HepG2 (cell line): ENCODE data around the gene FAM110D. TPM values are rescaled to one million over a fixed set of nuclear protein-coding genes. Genes with fewer than 3 reads are reported as not detected.

Experiments
- ATF2 ChIP-seq: sonication (generic); formaldehyde crosslinking; IDR thresholded peaks from 2 replicates; pipeline ENCODE4 v1.4.0; 2020; ENCODE audit warnings: missing genetic modification reagents
- CERS6 ChIP-seq: sonication (generic); formaldehyde crosslinking; IDR thresholded peaks from 2 replicates; pipeline ENCODE4 v1.5.0; 2020; ENCODE audit warnings: missing genetic modification reagents
- CREM ChIP-seq, 2 experiments: sonication (generic) in 1 of 2; formaldehyde crosslinking in 1 of 2; IDR thresholded peaks; 2 replicates each; pipeline versions ENCODE4 v1.4.0 to v1.6.1; 2016 to 2020; ENCODE audit warnings: antibody characterized with exemption in 1 of 2, mild to moderate bottlenecking in 1 of 2, missing genetic modification reagents in 1 of 2
- DNMT1 ChIP-seq: sonication (generic); formaldehyde crosslinking; IDR thresholded peaks from 2 replicates; pipeline ENCODE4 v1.5.1; 2020; ENCODE audit warnings: mild to moderate bottlenecking, missing genetic modification reagents
- FOXO1 ChIP-seq: sonication (generic); formaldehyde crosslinking; IDR thresholded peaks from 2 replicates; pipeline ENCODE4 v1.4.0; 2020; ENCODE audit warnings: missing genetic modification reagents
- KAT2B ChIP-seq: fragments of 150-350 bp; IDR thresholded peaks from 2 replicates; pipeline ENCODE4 v1.6.1; 2014; ENCODE audit warnings: low read depth, low read length, borderline replicate concordance
- SNAPC4 ChIP-seq: sonication (generic); formaldehyde crosslinking; IDR thresholded peaks from 2 replicates; pipeline ENCODE4 v1.4.0; 2020; ENCODE audit warnings: mild to moderate bottlenecking, missing genetic modification reagents
- SRF ChIP-seq: IDR thresholded peaks from 2 replicates; pipeline ENCODE4 v1.6.1; 2011; ENCODE audit warnings: mild to moderate bottlenecking, low read depth, low read length, moderate library complexity
- TFDP2 ChIP-seq: sonication (generic); formaldehyde crosslinking; IDR thresholded peaks from 2 replicates; pipeline ENCODE4 v1.4.0; 2020; ENCODE audit warnings: missing genetic modification reagents
- ZBTB4 ChIP-seq: sonication (generic); formaldehyde crosslinking; IDR thresholded peaks from 2 replicates; pipeline ENCODE4 v1.4.0; 2020; ENCODE audit warnings: missing genetic modification reagents, mild to moderate bottlenecking, borderline replicate concordance
- ZNF800 ChIP-seq: sonication (generic); formaldehyde crosslinking; IDR thresholded peaks from 2 replicates; pipeline ENCODE4 v1.4.0; 2020; ENCODE audit warnings: missing genetic modification reagents
- polyA plus RNA-seq, 8 experiments: library from polyadenylated mRNA; depleted of rRNA in 3 of 8; stranded (reverse) in 7 of 8; unstranded in 1 of 8; fragments of >200 nt; fragmentation: Illumina TruSeq in 4 of 8; extraction: Trizol in 4 of 8; gene quantifications; 2 replicates each; pipeline versions ENCODE4 v1.2.1 to v1.2.3, GENCODE V29; 2011 to 2016; ENCODE audit warnings: low read depth in 4 of 8, missing spikeins in 1 of 8, mixed read lengths in 1 of 8; ENCODE audit not compliant: insufficient read depth in 1 of 8
- total RNA-seq, 5 experiments: library from RNA; depleted of rRNA; stranded (reverse); fragments of >200 nt; fragmentation: Illumina TruSeq; extraction: Trizol; gene quantifications; 2 replicates each; pipeline ENCODE4 v1.2.3, GENCODE V29; 2016; ENCODE audit warnings: low read depth in 1 of 5

Gene FAM110D
- total and polyA plus RNA-seq, 2 of the 13 experiments (the other 11 are each of a cell fraction or from before 2014, with no cell fraction given), result not detected

GRCh38 chr1:26169669-26170471, 11.0 kb downstream of the FAM110D start, which contains the start of gene ZNF593 (continued):
- TF ChIP-seq CERS6, result no peak
- TF ChIP-seq ZBTB4 (CRISPR knock-in tag), result no peak
- no peak for TF ChIP-seq KAT2B
- peak; percentile 10; the same call in 1 of the 2 replicates for TF ChIP-seq FOXO1 (CRISPR knock-in tag)
- TF ChIP-seq ATF2, result peak; percentile 99
- peak; percentile 88 for TF ChIP-seq ZNF800 (CRISPR knock-in tag)
- peak; percentile 95 for TF ChIP-seq CREM (IDR thresholded peaks at IDR 0.05)
- TF ChIP-seq CREM (CRISPR knock-in tag; IDR thresholded peaks at IDR 0.05), result peak; percentile 88
- TF ChIP-seq SNAPC4 (CRISPR knock-in tag), result peak; percentile 82
- peak; percentile 98 for TF ChIP-seq DNMT1 (CRISPR knock-in tag)
- TF ChIP-seq TFDP2 (CRISPR knock-in tag), result peak; percentile 55; the same call in 1 of the 2 replicates
- peak; percentile 8; the same call in 1 of the 2 replicates for TF ChIP-seq SRF
